ENCODE measurements around the gene SNIP1. TPM values are rescaled to one million over a fixed set of nuclear protein-coding genes. Genes with fewer than 3 reads are reported as not detected.
"Not testable (repeated sequence)": the region's sequence is repeated elsewhere in the genome, so short reads cannot be mapped to it uniquely, and the experiment has no call there.

SNIP1 gene
- total RNA-seq, 4 donors from 2014 or later, result 13.5 to 23.4 (median 15.6) TPM

- H3K27me3 ChIP-seq, result no peaks in the 10 kb centered on the region
- TF ChIP-seq EP300 (IDR thresholded peaks at IDR 0.05) (no peak), POLR2AphosphoS5 (IDR thresholded peaks at IDR 0.05) (no peak), POLR2A (IDR thresholded peaks at IDR 0.05) (no peak), CTCF (IDR thresholded peaks at IDR 0.05) (no peak)
- no peak for DNase-seq (ENCODE audit: low spot score in 2 of 2)
- WGBS, result 97% methylated on average over 21 of the region's 21 CpGs
- no peak overlapping the region for H3K4me3 ChIP-seq
- H3K36me3 ChIP-seq, result peaks cover 70% of the 10 kb centered on the region
- H3K4me1 ChIP-seq, result no peaks in the 10 kb centered on the region
- H3K9me3 ChIP-seq, result no peaks in the 10 kb centered on the region
- no peak overlapping the region for H3K27ac ChIP-seq
Measured at GRCh38 chr1:37544530-37544929, 9.6 kb downstream of the SNIP1 start.

DNA sequence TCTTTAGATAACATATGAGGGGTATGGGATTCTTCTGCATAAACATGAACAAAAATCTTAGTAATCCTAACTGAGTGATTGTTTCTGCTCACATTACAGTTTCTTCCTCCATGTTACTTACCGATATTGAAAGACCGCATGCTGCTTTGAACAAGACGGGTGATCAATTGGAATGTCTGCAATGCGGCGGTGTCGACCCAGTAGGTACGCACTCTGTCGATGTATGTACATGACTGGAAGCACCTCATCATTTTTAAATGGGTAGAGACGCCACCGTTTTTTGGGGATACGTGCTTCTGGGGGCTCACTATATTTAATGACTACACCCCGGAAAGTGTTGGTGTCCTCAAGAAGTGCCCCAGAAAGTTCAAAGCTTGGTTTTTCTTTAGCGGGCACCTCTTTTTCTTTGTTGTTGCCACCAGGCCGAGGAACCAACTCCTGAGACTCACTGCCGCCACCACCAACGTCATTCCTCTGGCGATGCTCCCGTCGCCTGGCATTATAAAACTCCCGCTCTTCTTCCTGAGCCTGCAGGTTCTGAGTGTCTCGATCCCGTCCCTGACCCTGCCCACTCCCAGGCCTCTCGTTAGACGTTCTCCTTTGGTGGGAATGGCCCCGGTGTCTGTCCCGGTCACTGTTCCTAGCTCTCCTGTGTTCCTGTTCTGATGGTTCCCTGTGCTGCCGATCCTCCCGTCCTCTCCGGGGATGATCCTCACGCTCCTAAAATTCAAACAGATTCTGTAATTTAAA is 13.9 kb downstream of the SNIP1 start:
- Histone ChIP-seq H3K9me3 (no peaks in the 10 kb centered on the region), H3K27ac (no peak overlapping the region), H3K27me3 (no peaks in the 10 kb centered on the region), H3K4me1 (no peaks in the 10 kb centered on the region), H3K4me3 (no peak overlapping the region), H3K36me3 (peaks cover 77% of the 10 kb centered on the region)
- WGBS, result 96% methylated on average over 30 of the region's 30 CpGs
- no peak for DNase-seq (ENCODE audit: low spot score in 2 of 2)
- TF ChIP-seq CTCF (IDR thresholded peaks at IDR 0.05), result no peak
- TF ChIP-seq POLR2AphosphoS5 (IDR thresholded peaks at IDR 0.05), result no peak
- TF ChIP-seq EP300 (IDR thresholded peaks at IDR 0.05), result no peak
- TF ChIP-seq POLR2A (IDR thresholded peaks at IDR 0.05), result no peak

DNA sequence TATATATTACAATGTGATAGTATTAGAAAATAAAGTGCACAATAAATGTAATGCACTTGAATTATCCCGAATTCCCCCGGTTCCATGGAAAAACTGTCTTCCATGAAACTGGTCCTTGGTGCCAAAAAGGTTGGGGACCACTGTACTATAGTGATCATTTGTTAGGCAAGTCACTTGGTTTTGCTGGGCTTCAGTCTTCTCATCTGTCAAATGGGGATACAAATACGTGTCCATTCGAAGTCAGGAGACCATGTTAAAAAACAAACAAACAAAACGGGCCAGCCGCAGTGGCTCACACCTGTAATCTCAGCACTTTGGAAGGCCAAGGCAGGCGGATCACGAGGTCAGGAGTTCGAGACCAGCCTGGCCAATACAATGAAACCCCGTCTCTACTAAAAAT is 14.9 kb downstream of the SNIP1 start:
- not testable (repeated sequence) for H3K4me3 ChIP-seq; H3K27me3 ChIP-seq; H3K9me3 ChIP-seq; DNase-seq (ENCODE audit: low spot score in 2 of 2); H3K4me1 ChIP-seq; H3K27ac ChIP-seq
- WGBS, result 97% methylated on average over 10 of the region's 10 CpGs
- H3K36me3 ChIP-seq, result peaks cover 67% of the 10 kb centered on the region

- peaks cover 54% of the 10 kb centered on the region for H3K36me3 ChIP-seq
- H3K27me3 ChIP-seq, result no peaks in the 10 kb centered on the region
- H3K4me1 ChIP-seq, result peaks cover 9% of the 10 kb centered on the region
- 88% methylated on average over 2 of the region's 2 CpGs for WGBS
- H3K4me3 ChIP-seq, result no peak overlapping the region
- no peak overlapping the region for H3K27ac ChIP-seq
- no peak for TF ChIP-seq POLR2AphosphoS5 (IDR thresholded peaks at IDR 0.05)
- no peak for TF ChIP-seq CTCF (IDR thresholded peaks at IDR 0.05)
- no peak for TF ChIP-seq POLR2A (IDR thresholded peaks at IDR 0.05)
- no peak for TF ChIP-seq EP300 (IDR thresholded peaks at IDR 0.05)
- no peaks in the 10 kb centered on the region for H3K9me3 ChIP-seq
- DNase-seq (ENCODE audit: low spot score in 2 of 2), result no peak
Measured at GRCh38 chr1:37537378-37537777, 16.7 kb downstream of the SNIP1 start.

GRCh38 chr1:37533317-37534093 is 20.6 kb downstream of the SNIP1 start:
- DNase-seq (ENCODE audit: low spot score in 2 of 2), result no peak
- Histone ChIP-seq H3K4me3 (no peak overlapping the region), H3K36me3 (peaks cover 28% of the 10 kb centered on the region), H3K27ac (peak overlapping the region; percentile 33), H3K4me1 (peaks cover 9% of the 10 kb centered on the region), H3K9me3 (no peaks in the 10 kb centered on the region), H3K27me3 (no peaks in the 10 kb centered on the region)
- no peak for TF ChIP-seq CTCF (IDR thresholded peaks at IDR 0.05)
- no peak for TF ChIP-seq POLR2AphosphoS5 (IDR thresholded peaks at IDR 0.05)
- TF ChIP-seq EP300 (IDR thresholded peaks at IDR 0.05), result no peak
- no peak for TF ChIP-seq POLR2A (IDR thresholded peaks at IDR 0.05)
- 84% methylated on average over 4 of the region's 4 CpGs for WGBS

DNA sequence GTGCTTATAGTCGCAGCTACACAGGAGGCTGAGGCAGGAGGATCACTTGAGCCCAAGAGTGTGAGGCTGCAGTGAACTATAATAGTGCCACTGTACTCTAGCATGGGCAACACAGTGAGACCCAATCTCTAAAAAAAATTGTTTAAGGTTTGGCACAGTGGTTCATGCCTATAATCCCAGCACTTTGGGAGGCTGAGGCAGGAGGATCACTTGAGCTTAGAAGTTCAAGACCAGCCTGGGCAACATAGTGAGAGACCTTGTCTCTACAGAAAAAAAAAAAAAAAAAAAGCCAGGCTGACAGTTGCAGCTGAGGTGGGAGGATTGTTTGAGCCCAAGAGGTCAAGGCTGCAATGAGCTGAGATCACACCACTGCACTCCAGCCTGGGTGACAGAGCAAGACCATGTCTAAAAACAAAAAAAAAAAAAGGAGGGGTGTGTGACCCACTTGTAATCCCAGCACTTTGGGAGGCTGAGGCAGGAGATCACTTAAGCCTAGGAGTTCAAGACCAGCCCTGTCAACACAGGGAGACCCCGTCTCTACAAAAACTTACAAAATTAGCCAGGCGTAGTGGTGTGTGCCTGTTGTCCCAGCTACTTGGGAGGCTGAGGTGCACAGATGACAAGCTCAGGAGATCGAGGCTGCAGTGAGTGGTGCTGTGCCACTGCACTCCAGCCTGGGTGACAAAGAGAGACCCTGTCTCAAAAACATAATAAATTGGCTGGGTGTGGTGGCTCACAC is 21.5 kb downstream of the SNIP1 start:
- H3K27ac ChIP-seq; DNase-seq (ENCODE audit: low spot score in 2 of 2): not testable (repeated sequence)

GRCh38 chr1:37529888-37530287 is 24.2 kb downstream of the SNIP1 start:
- H3K9me3 ChIP-seq; H3K4me1 ChIP-seq; H3K4me3 ChIP-seq; H3K27me3 ChIP-seq; H3K27ac ChIP-seq; H3K36me3 ChIP-seq; DNase-seq (ENCODE audit: low spot score in 2 of 2): not testable (repeated sequence)
- 95% methylated on average over 1 of the region's 1 CpG for WGBS

More for the DNA sequence above, 21.5 kb downstream of the SNIP1 start:
- H3K9me3 ChIP-seq, H3K27me3 ChIP-seq, H3K4me1 ChIP-seq, H3K4me3 ChIP-seq: not testable (repeated sequence)
- WGBS, result 92% methylated on average over 4 of the region's 4 CpGs
- H3K36me3 ChIP-seq, result peaks cover 19% of the 10 kb centered on the region
